MM.1S (cell line): ENCODE measurements around the gene EFNA2.

Experiments
- EZH2phosphoT487 ChIP-seq: fragments of 300-600 bp; sonication (generic); IDR thresholded peaks from 2 replicates; pipeline ENCODE4 v1.6.1; 2018; ENCODE audit warnings: antibody characterized with exemption, low read length
- TF ChIP-seq, protein P1 (sequence below): fragments of 300-600 bp; sonication (generic); IDR thresholded peaks from 2 replicates; pipeline ENCODE4 v1.5.1; 2016; ENCODE audit warnings: antibody characterized with exemption, low read length, mixed read lengths

DNA sequence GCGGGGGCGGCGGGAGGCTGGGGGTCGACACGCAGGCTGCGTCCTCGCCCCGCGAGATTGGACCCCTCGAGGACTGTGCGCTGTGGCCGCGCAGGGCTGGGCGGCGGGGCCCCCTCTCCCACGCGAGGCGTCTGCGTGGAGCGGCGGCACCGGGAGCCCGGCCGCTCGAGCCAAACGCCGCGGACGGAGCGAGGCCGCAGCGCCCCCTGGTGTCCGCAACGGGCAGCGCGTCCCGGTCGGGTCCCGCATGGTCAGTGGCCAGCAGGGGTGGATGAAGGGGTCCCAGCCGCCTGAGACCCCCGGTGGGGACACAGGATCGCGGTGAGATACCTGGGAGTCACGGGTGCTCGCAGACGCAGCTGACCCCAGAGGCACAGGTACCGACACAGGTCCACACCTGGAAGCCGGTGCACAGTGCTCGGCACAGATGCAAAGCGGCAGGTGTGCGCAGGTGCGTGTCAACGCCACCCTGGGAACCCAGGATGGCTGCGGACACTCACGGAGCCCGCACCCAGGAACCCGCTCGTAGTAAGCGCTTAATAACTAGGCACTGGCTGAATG, 18.7 kb upstream of the EFNA2 start:
- TF ChIP-seq, protein P1, sequence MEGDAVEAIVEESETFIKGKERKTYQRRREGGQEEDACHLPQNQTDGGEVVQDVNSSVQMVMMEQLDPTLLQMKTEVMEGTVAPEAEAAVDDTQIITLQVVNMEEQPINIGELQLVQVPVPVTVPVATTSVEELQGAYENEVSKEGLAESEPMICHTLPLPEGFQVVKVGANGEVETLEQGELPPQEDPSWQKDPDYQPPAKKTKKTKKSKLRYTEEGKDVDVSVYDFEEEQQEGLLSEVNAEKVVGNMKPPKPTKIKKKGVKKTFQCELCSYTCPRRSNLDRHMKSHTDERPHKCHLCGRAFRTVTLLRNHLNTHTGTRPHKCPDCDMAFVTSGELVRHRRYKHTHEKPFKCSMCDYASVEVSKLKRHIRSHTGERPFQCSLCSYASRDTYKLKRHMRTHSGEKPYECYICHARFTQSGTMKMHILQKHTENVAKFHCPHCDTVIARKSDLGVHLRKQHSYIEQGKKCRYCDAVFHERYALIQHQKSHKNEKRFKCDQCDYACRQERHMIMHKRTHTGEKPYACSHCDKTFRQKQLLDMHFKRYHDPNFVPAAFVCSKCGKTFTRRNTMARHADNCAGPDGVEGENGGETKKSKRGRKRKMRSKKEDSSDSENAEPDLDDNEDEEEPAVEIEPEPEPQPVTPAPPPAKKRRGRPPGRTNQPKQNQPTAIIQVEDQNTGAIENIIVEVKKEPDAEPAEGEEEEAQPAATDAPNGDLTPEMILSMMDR: peak; percentile 97
- TF ChIP-seq EZH2phosphoT487: no peak
